WI38 (cell line): ENCODE results near the gene AKT3.

Experiments
- H3K4me3 ChIP-seq: 2 replicates; pipeline ENCODE4 v1.5.1; 2011; ENCODE audit warnings: low read depth, mild to moderate bottlenecking, control low read depth, low read length
- TF ChIP-seq, protein P1 (sequence below): IDR thresholded peaks from 2 replicates; pipeline ENCODE4 v1.5.1; 2012; ENCODE audit warnings: low read depth, mild to moderate bottlenecking, control low read depth, low read length

AKT3 gene

DNA sequence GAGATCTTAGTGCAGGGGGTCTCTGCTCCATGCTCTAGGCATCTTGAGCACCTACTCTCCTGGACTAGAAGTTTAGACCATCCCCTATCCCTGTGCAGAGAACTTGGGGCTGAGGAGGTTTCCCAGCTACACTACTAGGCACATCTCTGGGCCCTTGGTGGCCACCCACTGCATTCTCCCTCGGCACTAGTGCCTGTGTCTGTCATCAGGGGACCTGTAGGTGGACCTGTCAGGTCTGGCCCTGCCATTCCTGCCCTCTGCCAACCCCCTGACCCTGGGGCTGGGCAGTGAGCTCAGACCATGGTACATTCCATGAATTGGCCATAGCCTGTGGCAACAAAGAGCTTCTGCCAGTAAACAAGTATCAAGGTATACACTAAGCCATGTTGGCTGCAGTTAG lies 269.1 kb downstream of the AKT3 start:
- TF ChIP-seq, protein P1, sequence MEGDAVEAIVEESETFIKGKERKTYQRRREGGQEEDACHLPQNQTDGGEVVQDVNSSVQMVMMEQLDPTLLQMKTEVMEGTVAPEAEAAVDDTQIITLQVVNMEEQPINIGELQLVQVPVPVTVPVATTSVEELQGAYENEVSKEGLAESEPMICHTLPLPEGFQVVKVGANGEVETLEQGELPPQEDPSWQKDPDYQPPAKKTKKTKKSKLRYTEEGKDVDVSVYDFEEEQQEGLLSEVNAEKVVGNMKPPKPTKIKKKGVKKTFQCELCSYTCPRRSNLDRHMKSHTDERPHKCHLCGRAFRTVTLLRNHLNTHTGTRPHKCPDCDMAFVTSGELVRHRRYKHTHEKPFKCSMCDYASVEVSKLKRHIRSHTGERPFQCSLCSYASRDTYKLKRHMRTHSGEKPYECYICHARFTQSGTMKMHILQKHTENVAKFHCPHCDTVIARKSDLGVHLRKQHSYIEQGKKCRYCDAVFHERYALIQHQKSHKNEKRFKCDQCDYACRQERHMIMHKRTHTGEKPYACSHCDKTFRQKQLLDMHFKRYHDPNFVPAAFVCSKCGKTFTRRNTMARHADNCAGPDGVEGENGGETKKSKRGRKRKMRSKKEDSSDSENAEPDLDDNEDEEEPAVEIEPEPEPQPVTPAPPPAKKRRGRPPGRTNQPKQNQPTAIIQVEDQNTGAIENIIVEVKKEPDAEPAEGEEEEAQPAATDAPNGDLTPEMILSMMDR: no peak
- no peak overlapping the region for H3K4me3 ChIP-seq

DNA sequence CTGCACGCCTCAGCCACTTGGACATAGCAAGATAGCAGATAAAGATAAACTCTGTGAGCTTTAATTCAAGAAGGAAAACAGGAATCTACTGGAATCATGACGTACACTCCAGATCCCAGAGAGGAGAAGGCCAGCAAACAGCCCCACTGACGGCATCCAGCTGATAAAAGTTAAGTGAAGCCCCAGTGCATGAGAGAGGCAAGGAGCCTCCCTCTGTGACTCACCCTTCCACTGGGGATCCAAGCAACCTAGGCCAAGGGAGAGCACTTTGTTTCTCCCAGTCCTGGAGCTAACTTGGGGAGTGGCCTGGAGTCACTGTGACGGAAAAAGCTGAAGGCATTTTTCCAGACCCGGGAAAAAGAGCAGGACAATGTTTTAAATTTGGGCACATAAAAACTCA lies 270.0 kb downstream of the AKT3 start:
- TF ChIP-seq, protein P1: no peak
- H3K4me3 ChIP-seq: no peak overlapping the region

DNA sequence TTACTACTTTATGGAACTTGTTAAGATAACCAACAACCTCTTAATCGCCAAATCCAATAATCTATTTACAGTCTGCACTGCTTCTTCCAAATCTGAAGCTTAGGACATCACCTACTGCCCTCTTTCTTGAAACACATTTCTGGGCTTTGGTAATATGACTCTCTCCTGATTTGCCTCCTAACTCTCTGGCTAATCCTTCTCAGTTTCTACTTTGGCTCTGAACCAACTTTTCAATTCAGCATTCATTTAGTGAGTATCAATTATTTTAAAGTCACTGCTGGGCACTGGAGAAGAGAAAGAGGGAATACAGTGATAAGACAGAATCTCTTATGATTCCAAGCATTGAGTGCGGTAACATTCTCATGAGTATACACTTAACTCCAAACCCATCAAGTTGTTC lies 275.0 kb downstream of the AKT3 start:
- TF ChIP-seq, protein P1: no peak
- no peak overlapping the region for H3K4me3 ChIP-seq

DNA sequence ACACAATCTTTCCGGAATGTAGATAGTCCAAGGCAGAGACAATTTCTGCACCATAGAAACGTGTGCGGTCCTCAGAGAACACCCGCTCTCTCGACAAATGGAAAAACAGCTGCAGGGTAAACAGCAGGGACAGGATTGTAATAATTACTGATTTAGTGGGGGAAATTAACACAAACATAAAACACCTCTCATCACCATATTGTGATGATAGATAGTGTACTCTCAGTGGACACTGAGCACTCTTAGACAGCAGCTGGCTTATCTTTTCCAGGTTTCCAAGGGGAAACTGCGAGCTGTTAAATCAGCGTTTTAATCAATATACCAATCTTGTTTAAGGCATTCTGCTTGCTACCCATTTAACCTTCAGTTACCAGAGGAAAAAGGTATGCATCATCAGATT lies 277.1 kb downstream of the AKT3 start:
- TF ChIP-seq, protein P1: no peak
- H3K4me3 ChIP-seq: no peak overlapping the region

DNA sequence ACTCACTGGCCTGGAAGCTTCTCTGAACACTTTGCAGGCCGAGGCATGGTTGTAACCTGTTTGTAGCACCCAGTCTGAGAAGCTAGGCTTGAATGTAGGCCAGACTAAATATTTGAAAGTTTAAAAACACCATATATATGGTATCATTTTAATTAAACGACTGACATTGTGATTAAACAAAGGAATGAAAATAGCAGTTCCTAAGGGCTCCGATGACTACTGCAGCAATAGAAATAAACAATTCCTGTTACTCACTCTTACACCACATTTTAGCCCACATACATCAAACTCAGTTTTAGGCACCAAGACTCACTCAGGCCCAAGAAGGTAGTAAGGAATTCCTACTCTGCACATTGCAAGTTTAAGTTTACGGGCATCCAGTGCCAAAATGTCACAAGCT lies 281.2 kb downstream of the AKT3 start:
- TF ChIP-seq, protein P1: no peak

DNA sequence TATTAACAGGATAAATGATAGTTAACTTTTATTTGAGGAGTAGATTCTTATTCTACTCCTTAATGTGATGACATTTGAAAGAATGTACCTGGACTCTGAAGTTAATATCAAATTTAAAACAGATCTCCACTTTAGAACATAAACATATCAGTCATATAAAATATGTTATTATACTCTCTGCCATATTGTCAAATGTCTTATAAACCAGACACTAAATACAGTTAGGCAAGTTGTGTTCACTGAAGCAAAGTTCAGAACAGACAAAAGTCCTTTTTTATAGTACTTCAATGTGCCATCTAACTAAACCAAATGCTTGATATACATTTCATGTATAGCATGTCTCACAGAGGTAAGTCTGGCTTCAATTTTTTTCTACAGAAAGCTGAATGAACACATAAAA lies 285.2 kb downstream of the AKT3 start:
- TF ChIP-seq, protein P1: no peak
- no peak overlapping the region for H3K4me3 ChIP-seq

More for the DNA sequence above, 281.2 kb downstream of the AKT3 start:
- no peak overlapping the region for H3K4me3 ChIP-seq

DNA sequence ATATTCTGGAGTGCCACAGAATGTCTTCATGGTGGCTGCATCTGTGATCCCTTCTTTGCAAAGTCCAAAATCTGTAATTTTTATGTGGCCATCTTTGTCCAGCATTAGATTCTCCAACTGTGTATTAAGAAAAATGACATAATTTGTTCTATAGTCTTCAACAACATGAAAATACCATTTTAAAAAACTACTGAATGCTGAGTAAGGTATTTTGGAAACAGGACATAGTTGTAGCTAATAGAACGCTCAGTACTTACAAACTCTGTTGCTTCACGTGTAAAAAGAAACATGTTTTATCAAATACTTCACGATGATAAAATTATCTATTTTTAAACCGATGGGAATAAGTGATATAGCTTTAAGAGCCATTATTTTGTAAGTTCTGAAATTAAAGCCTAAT lies 286.3 kb downstream of the AKT3 start:
- TF ChIP-seq, protein P1: no peak
- H3K4me3 ChIP-seq: no peak overlapping the region
